ENCODE measurements around the gene CD74.

GRCh38 chr5:150452914-150453313, 40.2 kb upstream of the CD74 start:
- TF ChIP-seq CTCF (IDR thresholded peaks at IDR 0.05 in 4 of 5, conservative IDR thresholded peaks at IDR 0.05 in 1 of 5), result no peak
- no peak for TF ChIP-seq POLR2A (IDR thresholded peaks at IDR 0.05)

Measured in gastrocnemius medialis (tissue), 4 donors.